Breast epithelium (tissue), 4 donors: ENCODE data around the gene MEF2B. TPM values are rescaled to one million over a fixed set of nuclear protein-coding genes. Genes with fewer than 3 reads are reported as not detected.
"Not testable (repeated sequence)": the region's sequence is repeated elsewhere in the genome, so short reads cannot be mapped to it uniquely, and the experiment has no call there.

Experiments
- DNase-seq, 2 donors: peaks; one replicate each; pipeline ENCODE4 v3.0.0-alpha.2; 2019; ENCODE audit warnings: low spot score in 2 of 2
- H3K27ac ChIP-seq, 2 donors: fragments of 200-600 bp; sonication (generic) in 1 of 2; one replicate each; pipeline ENCODE4 v1.5.1; 2016 to 2019; ENCODE audit warnings: mild to moderate bottlenecking in 1 of 2
- H3K27me3 ChIP-seq, 2 donors: fragments of 200-600 bp; sonication (generic) in 1 of 2; one replicate each; pipeline versions ENCODE4 v1.5.1 to v1.6.0; 2017 to 2019; ENCODE audit warnings: control low read depth in 1 of 2, mild to moderate bottlenecking in 1 of 2
- H3K36me3 ChIP-seq: fragments of 200-600 bp; one replicate; pipeline ENCODE4 v1.5.1; 2019
- H3K4me1 ChIP-seq, 2 donors: fragments of 200-600 bp; sonication (generic); one replicate each; pipeline ENCODE4 v1.5.1; 2016 to 2019; ENCODE audit warnings: control low read depth in 1 of 2
- H3K4me3 ChIP-seq, 3 donors: fragments of 200-600 bp; sonication (generic); 1 replicate in 2 of 3; 2 replicates in 1 of 3; pipeline ENCODE4 v1.5.1; 2016 to 2019; ENCODE audit warnings: mild to moderate bottlenecking in 3 of 3, moderate library complexity in 2 of 3
- H3K9me3 ChIP-seq, 2 donors: fragments of 200-600 bp; sonication (generic) in 1 of 2; one replicate each; pipeline ENCODE4 v1.5.1; 2016 to 2019; ENCODE audit warnings: control low read depth in 1 of 2
- CTCF ChIP-seq, 3 donors: fragments of 450-650 bp; IDR thresholded peaks; one replicate each; pipeline ENCODE4 v1.5.1; 2016 to 2017; ENCODE audit warnings: antibody characterized with exemption in 3 of 3, mild to moderate bottlenecking in 3 of 3, moderate library complexity in 3 of 3
- POLR2A ChIP-seq: fragments of 450-650 bp; IDR thresholded peaks from one replicate; pipeline ENCODE4 v1.6.1; 2016; ENCODE audit warnings: antibody characterized with exemption, mild to moderate bottlenecking, moderate library complexity
- POLR2AphosphoS5 ChIP-seq, 3 donors: sonication (generic); formaldehyde crosslinking; IDR thresholded peaks; one replicate each; pipeline ENCODE4 v1.6.1; 2017; ENCODE audit warnings: antibody characterized with exemption in 3 of 3
- intact Hi-C: fragments of 100-400 bp; cut with DNase I; formaldehyde crosslinking; loops from one replicate; pipeline ENCODE4 v1.15.1; 2023; ENCODE audit warnings: low total_unique reads
- total RNA-seq, 3 donors: library from RNA; depleted of rRNA; stranded (reverse); fragments of >200 nt; gene quantifications; one replicate each; pipeline ENCODE4 v1.1.0, GENCODE V29; 2016

Gene MEF2B
- total RNA-seq, 3 donors from 2014 or later = 0.59 to 0.64 TPM; not detected in 1

- Histone ChIP-seq H3K27me3 (no peaks in the 10 kb centered on the region), H3K27ac (no peak overlapping the region), H3K36me3 (no peaks in the 10 kb centered on the region), H3K9me3 (no peaks in the 10 kb centered on the region), H3K4me3 (no peak overlapping the region), H3K4me1 (no peaks in the 10 kb centered on the region)
- no peak for TF ChIP-seq POLR2A
- no peak for TF ChIP-seq CTCF (IDR thresholded peaks at IDR 0.05)
- no peak for TF ChIP-seq POLR2AphosphoS5 (IDR thresholded peaks at IDR 0.05)
- DNase-seq = no peak
- intact Hi-C loops = no loop called here
These were observed 66.9 kb downstream of the MEF2B start for GRCh38 chr19:19103167-19103566.

GRCh38 chr19:19102566-19102965 is 67.5 kb downstream of the MEF2B start:
- H3K9me3 ChIP-seq, DNase-seq, intact Hi-C loops, H3K27ac ChIP-seq, H3K4me1 ChIP-seq, H3K27me3 ChIP-seq, H3K4me3 ChIP-seq, H3K36me3 ChIP-seq: not testable (repeated sequence)

GRCh38 chr19:19101540-19101939 is 68.5 kb downstream of the MEF2B start:
- Histone ChIP-seq H3K9me3 (no peaks in the 10 kb centered on the region), H3K36me3 (no peaks in the 10 kb centered on the region), H3K4me3 (no peak overlapping the region), H3K27ac (no peak overlapping the region), H3K27me3 (no peaks in the 10 kb centered on the region), H3K4me1 (no peaks in the 10 kb centered on the region)
- intact Hi-C loops = no loop called here
- TF ChIP-seq POLR2AphosphoS5 (IDR thresholded peaks at IDR 0.05) (no peak), POLR2A (no peak), CTCF (IDR thresholded peaks at IDR 0.05) (no peak)
- DNase-seq = no peak

- no peaks in the 10 kb centered on the region for H3K36me3 ChIP-seq
- H3K4me3 ChIP-seq = no peak overlapping the region
- no peak for DNase-seq
- no peak for TF ChIP-seq POLR2A
- no peak for TF ChIP-seq CTCF (IDR thresholded peaks at IDR 0.05)
- no peak for TF ChIP-seq POLR2AphosphoS5 (IDR thresholded peaks at IDR 0.05)
- intact Hi-C loops = no loop called here
- no peaks in the 10 kb centered on the region for H3K4me1 ChIP-seq
- H3K9me3 ChIP-seq = no peaks in the 10 kb centered on the region
- no peak overlapping the region for H3K27ac ChIP-seq
- no peaks in the 10 kb centered on the region for H3K27me3 ChIP-seq
These were observed 71.1 kb downstream of the MEF2B start for GRCh38 chr19:19098703-19099632.

- no peaks in the 10 kb centered on the region for H3K9me3 ChIP-seq
- H3K27me3 ChIP-seq = no peaks in the 10 kb centered on the region
- no peak overlapping the region for H3K27ac ChIP-seq
- no peaks in the 10 kb centered on the region for H3K4me1 ChIP-seq
- TF ChIP-seq POLR2AphosphoS5 (IDR thresholded peaks at IDR 0.05) (no peak), POLR2A (no peak), CTCF (IDR thresholded peaks at IDR 0.05) (no peak)
- no peak overlapping the region for H3K4me3 ChIP-seq
- intact Hi-C loops = no loop called here
- no peak for DNase-seq
- H3K36me3 ChIP-seq = no peaks in the 10 kb centered on the region
These were observed 71.9 kb downstream of the MEF2B start for GRCh38 chr19:19098084-19098702.
